HepG2 (cell line): ENCODE results near the gene ST6GALNAC6. TPM values are rescaled to one million over a fixed set of nuclear protein-coding genes. Genes with fewer than 3 reads are reported as not detected.

Experiments used
- ATAC-seq: fragments of 200-7000 bp; cut with Tn5 transposase; 3 replicates; pipeline ENCODE4 v1.9.1; 2020; ENCODE audit warnings: mild to moderate bottlenecking, moderate library complexity
- BruUV-seq: library from RNA; stranded (reverse); fragments of 400-500 nt; replicated peaks from 2 replicates; lab custom pipeline; 2021; lab: Mats Ljungman, UMichigan
- CTCF ChIA-PET: fragments of 300-600 bp; formaldehyde crosslinking; extraction: SDS; loops from one replicate; lab custom pipeline; 2021; ENCODE audit warnings: low total read pairs, inconsistent platforms, low intra/inter-chr PET ratio; lab: Yijun Ruan, JAX
- POLR2A ChIA-PET: fragments of 350-600 bp; sonication (Branson Sonifier 250); formaldehyde crosslinking; loops from one replicate; lab custom pipeline; 2020; ENCODE audit warnings: antibody characterized with exemption, inconsistent platforms; lab: Yijun Ruan, JAX
- DNase-seq: peaks from one replicate; pipeline ENCODE4 v3.0.0-alpha.2; 2015; ENCODE audit warnings: low spot score
- FAIRE-seq: peaks from 3 replicates; lab custom pipeline; 2011; peaks lifted over from hg19 to GRCh38; lab: Jason Lieb, UNC
- H2AFZ ChIP-seq: one replicate; pipeline ENCODE4 v1.6.1; 2011; ENCODE audit warnings: low read length, inconsistent platforms
- H3K27ac ChIP-seq: fragments of 300-600 bp; 3 replicates; pipeline ENCODE4 v1.8.0; 2011; ENCODE audit warnings: mixed run types, mild to moderate bottlenecking, mixed read lengths, low read length, inconsistent platforms; ENCODE audit not compliant: insufficient read depth; ENCODE audit errors: extremely low read length
- H3K27me3 ChIP-seq, 2 experiments: fragments of 200-600 bp in 1 of 2; 2 replicates in 1 of 2; 3 replicates in 1 of 2; pipeline versions ENCODE4 v1.6.0 to v1.8.0; 2011; ENCODE audit warnings: low read length in 2 of 2, mild to moderate bottlenecking in 2 of 2, moderate library complexity in 2 of 2, inconsistent platforms in 1 of 2; ENCODE audit not compliant: insufficient read depth in 2 of 2, control insufficient read depth in 1 of 2
- H3K36me3 ChIP-seq, 2 experiments: fragments of 200-600 bp in 1 of 2; replicated peaks in 1 of 2; 2 replicates in 1 of 2; 3 replicates in 1 of 2; pipeline versions ENCODE4 v1.5.1 to v1.8.0; 2011; ENCODE audit warnings: low read length in 2 of 2, inconsistent platforms in 1 of 2; ENCODE audit not compliant: insufficient read depth in 2 of 2, control insufficient read depth in 1 of 2
- H3K4me1 ChIP-seq: 2 replicates; pipeline ENCODE4 v1.5.1; 2012; ENCODE audit warnings: low read length, inconsistent platforms; ENCODE audit not compliant: insufficient read depth
- H3K4me2 ChIP-seq: 2 replicates; pipeline ENCODE4 v1.6.0; 2011; ENCODE audit warnings: low read depth, low read length, inconsistent platforms
- H3K4me3 ChIP-seq, 3 experiments: fragments of 200-600 bp in 1 of 3; sonication (generic), shearing (Covaris generic) in 1 of 3; replicated peaks in 1 of 3; 2 replicates each; pipeline ENCODE4 v1.5.1; 2011 to 2016; ENCODE audit warnings: low read length in 3 of 3, inconsistent platforms in 2 of 3, low read depth in 2 of 3, mild to moderate bottlenecking in 2 of 3, control low read depth in 1 of 3, mixed read lengths in 1 of 3; ENCODE audit not compliant: insufficient read depth in 1 of 3
- H3K79me2 ChIP-seq: one replicate; pipeline ENCODE4 v1.6.1; 2011; ENCODE audit warnings: low read length, inconsistent platforms; ENCODE audit not compliant: insufficient read depth
- H3K9ac ChIP-seq: 2 replicates; pipeline ENCODE4 v1.6.0; 2011; ENCODE audit warnings: mild to moderate bottlenecking, low read depth, low read length, inconsistent platforms; ENCODE audit not compliant: insufficient read depth
- H3K9me3 ChIP-seq: 2 replicates; pipeline ENCODE4 v1.5.1; 2012; ENCODE audit warnings: mild to moderate bottlenecking, low read length
- H4K20me1 ChIP-seq: 2 replicates; pipeline ENCODE4 v1.6.0; 2011; ENCODE audit warnings: inconsistent platforms, mild to moderate bottlenecking, low read length, moderate library complexity; ENCODE audit not compliant: insufficient read depth
- AGO1 ChIP-seq: fragments of 200-400 bp; formaldehyde crosslinking; IDR thresholded peaks from 2 replicates; pipeline ENCODE4 v1.6.1; 2017; ENCODE audit warnings: mild to moderate bottlenecking, low read depth, low read length, moderate library complexity; ENCODE audit not compliant: poor library complexity, severe bottlenecking
- KDM5A ChIP-seq: fragments of 200-600 bp; sonication (generic); IDR thresholded peaks from 2 replicates; pipeline ENCODE4 v1.7.0; 2018; ENCODE audit warnings: antibody characterized with exemption, mild to moderate bottlenecking, low read length, borderline replicate concordance
- SSRP1 ChIP-seq: IDR thresholded peaks from 2 replicates; pipeline ENCODE4 v1.6.1; 2016; ENCODE audit warnings: control low read depth
- TRIM24 ChIP-seq: sonication (generic); formaldehyde crosslinking; IDR thresholded peaks from 2 replicates; pipeline ENCODE4 v1.8.0; 2022; ENCODE audit warnings: mild to moderate bottlenecking, missing genetic modification reagents
- ZNF768 ChIP-seq: sonication (generic); formaldehyde crosslinking; IDR thresholded peaks from 2 replicates; pipeline ENCODE4 v1.4.0; 2020; ENCODE audit warnings: missing genetic modification reagents
- WGBS: methylation state at CpG from one replicate; pipeline ENCODE4 v1.1.6; 2017; ENCODE audit warnings: low lambda C conversion rate; 5-methylcytosine and 5-hydroxymethylcytosine counted together
- in situ Hi-C: cut with HindIII; loops from 2 replicates; pipeline ENCODE4 v1.10.0; 2017; ENCODE audit warnings: low pct_unique_long_range_greater_than_20kb; ENCODE audit not compliant: extremely low pct_ligation_motif_present
- intact Hi-C: fragments of 100-400 bp; cut with micrococcal nuclease; formaldehyde crosslinking; loops from one replicate; pipeline ENCODE4 v1.10.0; 2022; ENCODE audit not compliant: unreplicated experiment
- polyA plus RNA-seq, 8 experiments: library from polyadenylated mRNA; depleted of rRNA in 3 of 8; stranded (reverse) in 7 of 8; unstranded in 1 of 8; fragments of >200 nt; fragmentation: Illumina TruSeq in 4 of 8; extraction: Trizol in 4 of 8; gene quantifications; 2 replicates each; pipeline versions ENCODE4 v1.2.1 to v1.2.3, GENCODE V29; 2011 to 2016; ENCODE audit warnings: low read depth in 4 of 8, missing spikeins in 1 of 8, mixed read lengths in 1 of 8; ENCODE audit not compliant: insufficient read depth in 1 of 8
- total RNA-seq, 5 experiments: library from RNA; depleted of rRNA; stranded (reverse); fragments of >200 nt; fragmentation: Illumina TruSeq; extraction: Trizol; gene quantifications; 2 replicates each; pipeline ENCODE4 v1.2.3, GENCODE V29; 2016; ENCODE audit warnings: low read depth in 1 of 5

ST6GALNAC6 gene
- total and polyA plus RNA-seq, 2 of the 13 experiments (the other 11 are each of a cell fraction or from before 2014, with no cell fraction given) = 18.5 to 65.4 TPM

DNA sequence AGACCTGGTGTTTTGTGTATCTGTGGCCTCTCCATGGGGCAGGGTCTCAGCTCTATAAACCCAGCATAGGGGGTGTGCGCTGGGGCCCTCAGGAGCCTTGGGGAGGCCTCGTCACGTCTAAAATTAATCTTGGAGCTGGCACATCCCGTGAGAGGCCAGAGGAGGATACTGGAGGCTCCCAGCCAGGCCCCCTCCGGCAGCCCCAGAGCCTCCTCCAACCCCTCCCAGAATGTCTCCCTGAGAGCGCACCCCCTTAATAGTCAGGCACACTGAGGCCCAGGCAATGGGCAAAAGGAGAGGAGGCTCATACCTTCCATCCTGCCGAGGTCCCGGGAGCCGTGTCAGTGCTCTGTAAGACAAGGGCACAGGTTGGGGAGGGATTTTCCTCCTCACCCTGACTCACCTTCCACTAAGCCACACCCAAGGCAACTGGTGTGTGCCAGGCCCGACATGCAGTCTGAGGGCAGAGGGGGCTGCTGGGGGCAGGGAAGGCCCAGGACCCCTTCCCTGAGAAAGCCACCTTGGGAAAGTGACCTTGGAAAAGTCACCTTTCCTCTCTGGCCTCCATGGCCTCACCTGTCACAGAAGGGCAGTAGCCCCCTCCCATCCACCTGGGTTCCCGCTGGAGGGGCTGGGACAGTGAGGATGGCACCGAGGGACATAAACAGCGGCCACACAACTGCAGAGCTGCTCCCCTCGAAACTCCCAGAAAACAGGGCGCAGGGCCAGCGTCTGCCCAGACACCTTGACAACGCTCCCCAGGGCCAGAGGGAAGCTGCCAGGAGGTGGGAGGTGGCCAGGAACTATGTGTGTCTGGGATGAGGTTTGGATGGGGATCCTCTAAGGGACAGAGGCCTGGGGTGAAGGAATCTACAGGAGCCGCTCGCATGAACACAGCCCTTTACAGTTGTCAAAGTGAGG is 24.8 kb downstream of the ST6GALNAC6 start:
- no peak for DNase-seq
- no peaks in the 10 kb centered on the region for H3K79me2 ChIP-seq
- ATAC-seq = no peak
- TF ChIP-seq KDM5A (no peak), AGO1 (peak; percentile 12), TRIM24 (CRISPR knock-in tag) (no peak)
- TF ChIP-seq, all 625 proteins: peak for 1
- Histone ChIP-seq H3K4me2 (no peak overlapping the region), H3K27me3 (no peaks in the 10 kb centered on the region), H3K36me3 (no peaks in the 10 kb centered on the region; a peak in 1 of 5 replicates), H3K9ac (no peak overlapping the region), H2AFZ (no peak overlapping the region), H4K20me1 (no peaks in the 10 kb centered on the region), H3K27ac (no peak overlapping the region), H3K9me3 (no peaks in the 10 kb centered on the region), H3K4me3 (no peak overlapping the region), H3K4me1 (peaks cover 37% of the 10 kb centered on the region)
- intact Hi-C loops = no loop called here
- POLR2A ChIA-PET = no interaction called here
- 99% methylated on average over 12 of the region's 19 CpGs for WGBS
- FAIRE-seq = no peak
- CTCF ChIA-PET = no interaction called here
- in situ Hi-C loops = loop anchor here (5.0 kb wide), 1 partner anchor 43 kb away; the partner anchor contains the start of gene ST6GALNAC4
- no TSS peak for BruUV-seq

DNA sequence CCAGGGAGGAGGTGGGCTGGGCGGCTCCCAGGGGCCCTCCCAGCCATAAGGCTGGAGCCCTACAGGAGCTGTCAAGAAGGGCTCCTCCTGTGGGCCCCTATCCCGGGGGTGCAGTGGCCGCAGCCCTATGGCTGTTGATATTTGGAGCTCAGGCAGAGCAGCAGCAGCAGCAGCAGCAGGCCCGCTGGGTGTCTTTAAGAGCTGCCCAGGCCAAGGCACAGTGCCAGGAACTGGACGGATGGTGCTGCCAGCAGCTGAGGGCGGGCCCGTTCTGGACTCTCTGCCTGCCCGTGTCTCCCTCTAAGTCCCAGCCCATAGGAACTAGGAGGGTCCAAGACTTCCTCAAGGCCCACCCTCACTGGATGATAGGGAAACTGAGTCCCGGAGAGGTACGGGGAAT is 25.5 kb downstream of the ST6GALNAC6 start:
- H3K4me3 ChIP-seq = no peak overlapping the region
- no peaks in the 10 kb centered on the region for H3K27me3 ChIP-seq
- H3K36me3 ChIP-seq = no peaks in the 10 kb centered on the region; a peak in 1 of 5 replicates
- in situ Hi-C loops = loop anchor here (5.0 kb wide), 1 partner anchor 43 kb away; the partner anchor contains the start of gene ST6GALNAC4
- no peak overlapping the region for H2AFZ ChIP-seq
- no peak overlapping the region for H3K27ac ChIP-seq
- ChIA-PET CTCF (no interaction called here), POLR2A (no interaction called here)
- ATAC-seq (no peak), FAIRE-seq (no peak), DNase-seq (no peak)
- peaks cover 44% of the 10 kb centered on the region for H3K4me1 ChIP-seq
- no peaks in the 10 kb centered on the region for H3K9me3 ChIP-seq
- H3K79me2 ChIP-seq = no peaks in the 10 kb centered on the region
- 0 out of 2 replicates have a peak, but pooled peaks have one; percentile 1 for TF ChIP-seq ZNF768 (CRISPR knock-in tag)
- TF ChIP-seq SSRP1 (CRISPR knock-in tag) = no peak
- H3K4me2 ChIP-seq = no peak overlapping the region
- intact Hi-C loops = no loop called here
- H3K9ac ChIP-seq = no peak overlapping the region
- H4K20me1 ChIP-seq = no peaks in the 10 kb centered on the region
- BruUV-seq = no TSS peak
- WGBS = 77% methylated on average over 3 of the region's 10 CpGs
